GM20431 (cell line): Measurements from ENCODE around the gene CRNN.

Source experiments
- in situ Hi-C: fragments of 300-500 bp; cut with MseI, MboI; formaldehyde crosslinking; loops from one replicate; pipeline ENCODE4 v1.15.0; 2020; ENCODE audit warnings: low sequenced_read_pairs; ENCODE audit not compliant: unreplicated experiment

The CRNN gene

DNA sequence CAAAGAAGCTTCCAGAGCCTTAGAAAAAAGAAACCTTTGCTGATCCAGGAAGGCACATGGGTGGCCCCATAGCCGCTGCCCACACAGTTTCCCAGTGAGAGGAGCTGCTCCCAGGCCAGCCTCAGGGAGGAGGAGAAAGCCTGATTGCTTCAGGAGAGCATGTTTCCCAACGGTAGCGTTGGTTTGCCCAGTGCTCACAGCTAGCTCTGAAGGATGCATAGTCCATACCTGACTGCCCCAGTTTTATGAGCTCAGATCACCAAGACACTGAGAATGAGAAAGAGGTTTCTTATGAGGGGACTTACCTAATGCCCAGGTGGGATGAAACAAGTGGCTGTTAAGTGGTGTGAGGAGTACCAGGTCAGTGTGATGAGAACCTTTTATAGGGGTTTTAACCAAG, at the start of gene CRNN:
Gene CRNN (minus strand): TSS at position 355 of the 400 bp plus-strand sequence. CDS start 2,030 bp downstream, outside the sequence.
- in situ Hi-C loops = no loop called here

GRCh38 chr1:152462636-152463035, 48.6 kb upstream of the CRNN start:
- in situ Hi-C loops = loop anchor here (25.0 kb wide), 2 partner anchors 275 to 400 kb away; no protein-coding TSS in a partner anchor

DNA sequence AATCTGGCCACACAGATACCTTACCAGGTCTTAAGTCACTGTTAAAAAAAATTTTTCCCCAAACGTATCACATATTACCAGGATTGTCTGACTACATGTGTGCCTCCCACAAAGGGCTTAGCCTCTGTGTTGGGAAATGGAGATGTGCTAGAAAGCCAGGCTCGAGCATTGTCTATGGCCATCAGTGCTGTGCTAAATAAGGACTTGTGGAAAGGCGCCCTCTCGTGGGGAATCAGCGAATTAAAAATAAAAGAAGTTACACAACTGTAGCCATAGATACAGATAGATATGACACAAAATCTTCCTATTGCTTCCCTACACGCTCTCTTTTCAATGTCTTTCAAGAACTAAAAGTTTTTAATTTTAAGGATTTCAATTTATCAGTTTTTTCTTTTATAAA, 47.5 kb upstream of the CRNN start:
- in situ Hi-C loops = loop anchor here (25.0 kb wide), 2 partner anchors 274 to 399 kb away; no protein-coding TSS in a partner anchor

DNA sequence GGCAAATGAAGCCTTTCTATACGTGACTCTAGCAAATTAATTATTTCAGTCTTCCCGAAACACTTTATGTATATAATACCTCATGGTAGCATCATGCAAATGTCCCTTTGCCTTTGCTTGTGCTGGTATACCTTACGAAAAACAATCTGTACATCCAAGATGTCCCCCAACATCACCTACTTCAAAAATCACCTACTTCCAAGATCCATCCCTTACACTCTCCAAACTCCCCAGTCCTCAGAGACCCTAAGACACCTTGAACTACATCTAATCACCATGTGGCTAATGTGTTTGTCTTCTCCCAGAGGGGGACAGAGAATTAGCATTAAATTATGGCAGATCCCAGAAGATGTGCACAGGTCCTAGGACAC, 46.5 kb upstream of the CRNN start:
- in situ Hi-C loops = loop anchor here (25.0 kb wide), 2 partner anchors 273 to 398 kb away; no protein-coding TSS in a partner anchor

GRCh38 chr1:152459596-152460528, 45.8 kb upstream of the CRNN start:
- in situ Hi-C loops = loop anchor here (25.0 kb wide), 2 partner anchors 273 to 398 kb away; no protein-coding TSS in a partner anchor

- in situ Hi-C loops = loop anchor here (25.0 kb wide), 2 partner anchors 271 to 396 kb away; no protein-coding TSS in a partner anchor
Measured at GRCh38 chr1:152458384-152459185, 44.5 kb upstream of the CRNN start.

DNA sequence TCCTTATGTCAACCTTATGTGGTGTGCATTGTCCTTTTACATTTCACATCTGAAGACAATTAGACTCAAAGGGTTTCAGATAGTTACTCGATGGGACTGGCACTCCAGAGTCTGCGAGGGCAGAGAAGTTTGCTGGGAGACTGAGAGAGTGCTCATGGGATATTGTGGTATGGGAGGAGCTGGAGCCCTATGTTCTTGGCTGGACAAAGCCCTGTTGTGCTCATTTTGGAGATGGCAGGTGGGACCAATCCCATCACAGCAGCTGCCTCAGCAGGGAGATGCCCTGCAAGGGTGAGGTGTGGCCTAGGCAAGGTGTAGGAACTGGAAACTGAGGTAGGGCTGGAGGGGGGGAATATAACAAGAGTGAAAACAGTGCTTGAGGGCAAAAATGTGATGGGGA, 43.5 kb upstream of the CRNN start:
- in situ Hi-C loops = loop anchor here (25.0 kb wide), 2 partner anchors 270 to 395 kb away; no protein-coding TSS in a partner anchor

DNA sequence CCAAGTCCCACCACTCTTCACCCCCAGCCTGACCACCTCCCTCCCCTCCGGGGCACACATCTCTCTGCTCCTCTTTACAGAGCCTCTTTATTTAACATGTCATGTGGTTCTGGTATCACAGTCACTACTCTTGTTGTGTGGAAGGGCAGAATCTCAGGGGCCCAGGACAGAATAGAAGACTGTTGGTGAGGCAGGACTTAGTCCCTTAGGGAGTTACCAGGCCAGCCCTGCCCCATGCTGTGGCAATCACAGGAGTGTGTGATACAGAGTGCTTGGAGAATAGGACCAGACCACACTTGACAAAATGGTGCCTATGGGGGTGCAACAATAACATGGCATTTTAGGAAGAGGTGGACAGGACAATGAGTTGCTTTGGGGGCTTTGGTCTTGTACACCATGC, 43.0 kb upstream of the CRNN start:
- in situ Hi-C loops = loop anchor here (25.0 kb wide), 2 partner anchors 270 to 395 kb away; no protein-coding TSS in a partner anchor

GRCh38 chr1:152451254-152451653, 37.2 kb upstream of the CRNN start:
- in situ Hi-C loops = loop anchor here (25.0 kb wide), 2 partner anchors 264 to 389 kb away; no protein-coding TSS in a partner anchor

DNA sequence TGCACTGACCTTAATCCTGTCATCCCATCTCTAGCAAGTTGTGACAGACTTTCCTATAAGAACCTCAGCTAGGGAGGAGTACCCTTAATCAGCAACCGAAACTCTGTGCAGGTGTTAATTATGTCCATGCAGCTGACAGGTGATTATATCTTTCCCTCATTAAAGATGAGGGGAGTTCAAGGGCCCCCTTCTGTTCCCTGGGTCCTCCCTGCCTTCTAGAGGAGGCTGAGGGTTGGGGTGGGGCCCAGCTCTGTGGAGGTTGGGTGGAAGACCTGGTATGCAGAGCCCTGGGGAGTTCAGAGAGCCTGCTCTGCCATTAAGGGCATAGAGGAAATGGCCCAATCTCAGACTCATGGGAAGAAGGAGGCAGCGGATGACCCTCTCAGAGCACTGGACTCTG, 35.6 kb upstream of the CRNN start:
- in situ Hi-C loops = loop anchor here (25.0 kb wide), 2 partner anchors 262 to 387 kb away; no protein-coding TSS in a partner anchor

DNA sequence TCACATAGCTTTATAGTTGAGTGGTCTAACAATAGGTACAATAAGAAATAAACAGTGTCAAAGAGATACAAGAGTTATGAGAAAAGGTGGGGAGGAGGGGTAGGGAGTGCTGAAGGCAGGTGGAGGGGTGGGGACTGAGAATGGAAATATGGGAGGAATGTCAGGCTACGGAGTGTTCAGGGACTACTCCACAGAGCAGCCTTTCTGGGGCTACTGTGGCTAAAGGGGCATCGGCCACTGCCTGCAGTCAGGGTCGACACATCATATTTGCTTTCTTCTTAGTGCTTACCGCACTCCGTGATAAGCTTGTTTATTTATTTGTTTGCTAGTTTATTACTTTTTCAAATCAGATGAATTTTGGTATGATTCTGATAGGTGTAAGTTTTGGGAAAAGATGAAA, 34.4 kb upstream of the CRNN start:
- in situ Hi-C loops = no loop called here

GRCh38 chr1:152448095-152448494, 34.0 kb upstream of the CRNN start:
- in situ Hi-C loops = no loop called here

DNA sequence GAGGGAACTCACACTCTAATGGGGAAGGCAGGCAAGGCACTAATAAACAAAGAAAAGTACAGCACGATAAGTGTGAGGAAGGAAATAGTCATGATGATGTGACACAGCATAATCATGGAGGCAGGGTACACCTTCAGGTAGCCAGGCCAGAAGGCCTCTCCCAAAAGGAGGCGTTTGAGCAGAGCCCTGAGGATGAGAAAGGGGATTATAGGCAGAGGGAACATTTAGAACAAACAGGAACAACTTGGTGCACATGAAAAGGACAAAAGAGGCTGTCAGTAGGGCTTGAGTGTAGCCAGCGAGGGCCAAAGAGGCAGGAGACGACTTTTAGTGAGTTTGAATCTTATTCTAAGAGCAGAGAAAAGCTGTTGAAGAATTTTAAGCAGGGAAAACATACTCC, 33.4 kb upstream of the CRNN start:
- in situ Hi-C loops = no loop called here

GRCh38 chr1:152444045-152444444, 30.0 kb upstream of the CRNN start:
- in situ Hi-C loops = no loop called here

- in situ Hi-C loops = no loop called here
Measured at GRCh38 chr1:152442765-152443164, 28.7 kb upstream of the CRNN start.

GRCh38 chr1:152442301-152442700, 28.2 kb upstream of the CRNN start:
- in situ Hi-C loops = no loop called here

- in situ Hi-C loops = no loop called here
Measured at GRCh38 chr1:152441756-152442155, 27.7 kb upstream of the CRNN start.

DNA sequence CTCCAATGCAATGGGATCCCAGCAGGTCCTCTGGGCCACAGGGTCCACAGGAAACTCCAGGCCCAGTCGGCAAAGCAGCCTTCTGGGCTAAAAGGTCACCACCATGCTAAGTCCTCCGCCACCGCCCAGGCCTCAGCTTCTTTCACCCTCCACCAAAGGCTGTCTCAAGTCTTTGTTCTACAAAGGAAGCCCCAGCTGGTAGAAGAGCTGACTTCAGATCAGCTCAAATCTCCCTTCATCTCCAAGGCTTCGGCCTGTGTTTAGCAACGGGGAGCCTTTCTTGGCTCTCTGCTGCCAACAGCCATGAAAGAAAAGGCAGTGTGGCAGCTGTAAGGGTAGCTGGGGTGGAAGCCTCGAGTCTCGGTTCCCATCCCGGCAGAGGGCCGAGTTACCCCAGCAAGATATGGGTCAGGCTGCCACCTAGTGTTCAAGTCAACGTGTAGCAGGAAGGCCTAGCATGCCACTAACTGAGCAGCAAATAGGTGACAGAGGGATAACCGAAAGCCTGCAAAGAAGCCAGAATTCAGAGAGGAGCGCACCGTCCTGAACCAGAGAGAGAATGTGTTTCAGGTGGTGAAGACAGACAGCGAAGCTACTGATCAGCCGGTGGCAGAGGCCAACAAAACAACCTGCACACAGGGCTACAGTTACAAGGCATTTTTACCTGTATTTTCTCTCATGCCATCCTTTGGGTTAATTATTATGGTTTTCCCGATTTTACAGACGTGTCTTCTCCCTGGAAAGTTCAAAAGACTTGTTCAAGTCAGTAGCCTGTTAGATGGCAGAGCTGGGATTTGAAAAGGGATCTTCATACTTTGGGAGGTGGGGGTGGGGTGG, 26.8 kb upstream of the CRNN start:
- in situ Hi-C loops = no loop called here
